HepG2 (cell line): ENCODE results near the gene PNPLA2. TPM values are rescaled to one million over a fixed set of nuclear protein-coding genes. Genes with fewer than 3 reads are reported as not detected.

ENCODE experiments used
- ARNT2 ChIP-seq: sonication (generic); formaldehyde crosslinking; IDR thresholded peaks from 2 replicates; pipeline ENCODE4 v1.8.0; 2022; ENCODE audit warnings: mild to moderate bottlenecking, low read depth, missing genetic modification reagents, moderate library complexity
- ATF7-NPFF ChIP-seq: sonication (generic); formaldehyde crosslinking; IDR thresholded peaks from 2 replicates; pipeline ENCODE4 v1.8.1; 2023; ENCODE audit warnings: mild to moderate bottlenecking, low read depth, missing genetic modification reagents, moderate library complexity
- CBX1 ChIP-seq: IDR thresholded peaks from one replicate; pipeline ENCODE4 v1.6.1; 2016; ENCODE audit warnings: antibody characterized with exemption, low read depth
- CCAR2 ChIP-seq: fragments of 200-400 bp; formaldehyde crosslinking; optimal IDR thresholded peaks from 2 replicates; pipeline ENCODE3; 2018; ENCODE audit warnings: low read depth, mild to moderate bottlenecking, low read length, moderate library complexity
- CHCHD3 ChIP-seq: sonication (generic); formaldehyde crosslinking; IDR thresholded peaks from 2 replicates; pipeline ENCODE4 v1.8.0; 2022; ENCODE audit warnings: mild to moderate bottlenecking, missing genetic modification reagents, moderate library complexity
- ETV5 ChIP-seq: IDR thresholded peaks from 2 replicates; pipeline ENCODE4 v1.6.1; 2018; ENCODE audit warnings: missing biosample characterization, missing genetic modification reagents, inconsistent platforms, borderline replicate concordance
- EZH2 ChIP-seq: conservative IDR thresholded peaks from 2 replicates; pipeline ENCODE4 v1.6.1; 2012; ENCODE audit warnings: mild to moderate bottlenecking, low read depth, low read length, moderate library complexity
- FOSL1 ChIP-seq: sonication (generic); formaldehyde crosslinking; IDR thresholded peaks from 2 replicates; pipeline ENCODE4 v1.9.0; 2021; ENCODE audit warnings: missing genetic modification reagents, borderline replicate concordance
- GTF3A ChIP-seq: sonication (generic); formaldehyde crosslinking; conservative IDR thresholded peaks from 2 replicates; pipeline ENCODE4 v1.4.0; 2020; ENCODE audit warnings: mild to moderate bottlenecking, missing genetic modification reagents
- HES4 ChIP-seq: sonication (generic); formaldehyde crosslinking; IDR thresholded peaks from 2 replicates; pipeline ENCODE4 v1.9.0; 2021; ENCODE audit warnings: mild to moderate bottlenecking, missing genetic modification reagents, borderline replicate concordance
- HNRNPL ChIP-seq: fragments of 200-400 bp; formaldehyde crosslinking; IDR thresholded peaks from 2 replicates; pipeline ENCODE4 v1.6.1; 2017; ENCODE audit warnings: mild to moderate bottlenecking, low read depth, low read length
- JUN ChIP-seq: sonication (generic); formaldehyde crosslinking; IDR thresholded peaks from 2 replicates; pipeline ENCODE4 v1.4.0; 2020; ENCODE audit warnings: mild to moderate bottlenecking, missing genetic modification reagents
- KDM2A ChIP-seq: sonication (generic); formaldehyde crosslinking; IDR thresholded peaks from 2 replicates; pipeline ENCODE4 v1.4.0; 2020; ENCODE audit warnings: low read depth, missing genetic modification reagents, borderline replicate concordance
- KLF13 ChIP-seq: sonication (generic); formaldehyde crosslinking; IDR thresholded peaks from 2 replicates; pipeline ENCODE4 v1.4.0; 2020; ENCODE audit warnings: mild to moderate bottlenecking, missing genetic modification reagents
- KMT2B ChIP-seq: IDR thresholded peaks from 2 replicates; pipeline ENCODE4 v1.6.1; 2016; ENCODE audit warnings: missing genetic modification reagents, missing compliant biosample characterization
- MEIS2 ChIP-seq: sonication (generic); formaldehyde crosslinking; IDR thresholded peaks from 2 replicates; pipeline ENCODE4 v1.9.0; 2021; ENCODE audit warnings: mild to moderate bottlenecking, missing genetic modification reagents
- MYC ChIP-seq: sonication (generic); formaldehyde crosslinking; IDR thresholded peaks from 2 replicates; pipeline ENCODE4 v1.9.0; 2021; ENCODE audit warnings: missing genetic modification reagents, borderline replicate concordance
- RBFOX2 ChIP-seq: fragments of 200-400 bp; formaldehyde crosslinking; IDR thresholded peaks from 2 replicates; pipeline ENCODE4 v1.6.1; 2017; ENCODE audit warnings: low read depth, mild to moderate bottlenecking, low read length
- SMAD3 ChIP-seq: sonication (generic); formaldehyde crosslinking; IDR thresholded peaks from 2 replicates; pipeline ENCODE4 v1.4.0; 2020; ENCODE audit warnings: missing genetic modification reagents
- SNRNP70 ChIP-seq: fragments of 200-400 bp; formaldehyde crosslinking; IDR thresholded peaks from 2 replicates; pipeline ENCODE4 v1.6.1; 2017; ENCODE audit warnings: mild to moderate bottlenecking, low read depth, low read length, moderate library complexity
- TBP ChIP-seq: sonication (generic); formaldehyde crosslinking; IDR thresholded peaks from 2 replicates; pipeline ENCODE4 v1.5.0; 2020; ENCODE audit warnings: missing genetic modification reagents
- TEAD2 ChIP-seq: sonication (generic); formaldehyde crosslinking; IDR thresholded peaks from 2 replicates; pipeline ENCODE4 v1.9.0; 2021; ENCODE audit warnings: missing genetic modification reagents
- THAP9 ChIP-seq: sonication (generic); formaldehyde crosslinking; IDR thresholded peaks from 2 replicates; pipeline ENCODE4; 2020; ENCODE audit warnings: missing genetic modification reagents, mild to moderate bottlenecking, borderline replicate concordance
- XBP1 ChIP-seq: sonication (generic); formaldehyde crosslinking; IDR thresholded peaks from 2 replicates; pipeline ENCODE4 v1.5.0; 2020; ENCODE audit warnings: missing genetic modification reagents
- ZNF331 ChIP-seq: sonication (generic); formaldehyde crosslinking; IDR thresholded peaks from 2 replicates; pipeline ENCODE4 v1.4.0; 2020; ENCODE audit warnings: missing genetic modification reagents
- ZNF792 ChIP-seq: IDR thresholded peaks from 2 replicates; pipeline ENCODE4 v1.6.1; 2016
- polyA plus RNA-seq, 8 experiments: library from polyadenylated mRNA; depleted of rRNA in 3 of 8; stranded (reverse) in 7 of 8; unstranded in 1 of 8; fragments of >200 nt; fragmentation: Illumina TruSeq in 4 of 8; extraction: Trizol in 4 of 8; gene quantifications; 2 replicates each; pipeline versions ENCODE4 v1.2.1 to v1.2.3, GENCODE V29; 2011 to 2016; ENCODE audit warnings: low read depth in 4 of 8, missing spikeins in 1 of 8, mixed read lengths in 1 of 8; ENCODE audit not compliant: insufficient read depth in 1 of 8
- total RNA-seq, 5 experiments: library from RNA; depleted of rRNA; stranded (reverse); fragments of >200 nt; fragmentation: Illumina TruSeq; extraction: Trizol; gene quantifications; 2 replicates each; pipeline ENCODE4 v1.2.3, GENCODE V29; 2016; ENCODE audit warnings: low read depth in 1 of 5
- TF ChIP-seq, protein P1 (sequence below): sonication (generic); formaldehyde crosslinking; IDR thresholded peaks from 2 replicates; pipeline ENCODE4 v1.5.0; 2020; ENCODE audit warnings: mild to moderate bottlenecking, missing genetic modification reagents, moderate library complexity

PNPLA2 gene
- total and polyA plus RNA-seq, 2 of the 13 experiments (the other 11 are each of a cell fraction or from before 2014, with no cell fraction given), result 10.5 to 43.2 TPM

- TF ChIP-seq, protein P1, sequence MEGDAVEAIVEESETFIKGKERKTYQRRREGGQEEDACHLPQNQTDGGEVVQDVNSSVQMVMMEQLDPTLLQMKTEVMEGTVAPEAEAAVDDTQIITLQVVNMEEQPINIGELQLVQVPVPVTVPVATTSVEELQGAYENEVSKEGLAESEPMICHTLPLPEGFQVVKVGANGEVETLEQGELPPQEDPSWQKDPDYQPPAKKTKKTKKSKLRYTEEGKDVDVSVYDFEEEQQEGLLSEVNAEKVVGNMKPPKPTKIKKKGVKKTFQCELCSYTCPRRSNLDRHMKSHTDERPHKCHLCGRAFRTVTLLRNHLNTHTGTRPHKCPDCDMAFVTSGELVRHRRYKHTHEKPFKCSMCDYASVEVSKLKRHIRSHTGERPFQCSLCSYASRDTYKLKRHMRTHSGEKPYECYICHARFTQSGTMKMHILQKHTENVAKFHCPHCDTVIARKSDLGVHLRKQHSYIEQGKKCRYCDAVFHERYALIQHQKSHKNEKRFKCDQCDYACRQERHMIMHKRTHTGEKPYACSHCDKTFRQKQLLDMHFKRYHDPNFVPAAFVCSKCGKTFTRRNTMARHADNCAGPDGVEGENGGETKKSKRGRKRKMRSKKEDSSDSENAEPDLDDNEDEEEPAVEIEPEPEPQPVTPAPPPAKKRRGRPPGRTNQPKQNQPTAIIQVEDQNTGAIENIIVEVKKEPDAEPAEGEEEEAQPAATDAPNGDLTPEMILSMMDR (CRISPR knock-in tag), result peak; percentile 41
- TF ChIP-seq CHCHD3 (CRISPR knock-in tag) (no peak), ZNF792 (CRISPR knock-in tag) (no peak), KLF13 (CRISPR knock-in tag) (no peak), ATF7-NPFF (CRISPR knock-in tag) (no peak), HNRNPL (0 out of 2 replicates have a peak, but pooled peaks have one; percentile 62), CCAR2 (no peak), EZH2 (no peak), MEIS2 (CRISPR knock-in tag) (no peak), CBX1 (no peak), TBP (CRISPR knock-in tag) (no peak), XBP1 (CRISPR knock-in tag) (no peak), SMAD3 (CRISPR knock-in tag) (no peak), KDM2A (CRISPR knock-in tag) (no peak), ETV5 (CRISPR knock-in tag) (0 out of 2 replicates have a peak, but pooled peaks have one; percentile 4), TEAD2 (CRISPR knock-in tag) (no peak), THAP9 (0 out of 2 replicates have a peak, but pooled peaks have one; percentile 37), ZNF331 (no peak), ARNT2 (CRISPR knock-in tag) (no peak), FOSL1 (CRISPR knock-in tag) (no peak), MYC (CRISPR knock-in tag) (0 out of 2 replicates have a peak, but pooled peaks have one; percentile 21), SNRNP70 (no peak), GTF3A (CRISPR knock-in tag) (no peak), HES4 (CRISPR knock-in tag) (no peak), RBFOX2 (peak; percentile 53), JUN (CRISPR knock-in tag) (no peak), KMT2B (CRISPR knock-in tag) (no peak)
Measured at GRCh38 chr11:778976-779954, 39.4 kb upstream of the PNPLA2 start (continued).
